Neural progenitor cell (in vitro differentiated cells): ENCODE results near the gene ACBD6.

Source experiments
- EZH2 ChIP-seq: fragments of 200-600 bp; sonication (generic); IDR thresholded peaks from 2 replicates; pipeline ENCODE4 v1.6.1; 2017; ENCODE audit warnings: antibody characterized with exemption, mild to moderate bottlenecking, moderate library complexity
- TF ChIP-seq, protein P1 (sequence below): fragments of 200-600 bp; sonication (generic); IDR thresholded peaks from 2 replicates; pipeline ENCODE4 v1.5.1; 2017; ENCODE audit warnings: antibody characterized with exemption, mild to moderate bottlenecking

DNA sequence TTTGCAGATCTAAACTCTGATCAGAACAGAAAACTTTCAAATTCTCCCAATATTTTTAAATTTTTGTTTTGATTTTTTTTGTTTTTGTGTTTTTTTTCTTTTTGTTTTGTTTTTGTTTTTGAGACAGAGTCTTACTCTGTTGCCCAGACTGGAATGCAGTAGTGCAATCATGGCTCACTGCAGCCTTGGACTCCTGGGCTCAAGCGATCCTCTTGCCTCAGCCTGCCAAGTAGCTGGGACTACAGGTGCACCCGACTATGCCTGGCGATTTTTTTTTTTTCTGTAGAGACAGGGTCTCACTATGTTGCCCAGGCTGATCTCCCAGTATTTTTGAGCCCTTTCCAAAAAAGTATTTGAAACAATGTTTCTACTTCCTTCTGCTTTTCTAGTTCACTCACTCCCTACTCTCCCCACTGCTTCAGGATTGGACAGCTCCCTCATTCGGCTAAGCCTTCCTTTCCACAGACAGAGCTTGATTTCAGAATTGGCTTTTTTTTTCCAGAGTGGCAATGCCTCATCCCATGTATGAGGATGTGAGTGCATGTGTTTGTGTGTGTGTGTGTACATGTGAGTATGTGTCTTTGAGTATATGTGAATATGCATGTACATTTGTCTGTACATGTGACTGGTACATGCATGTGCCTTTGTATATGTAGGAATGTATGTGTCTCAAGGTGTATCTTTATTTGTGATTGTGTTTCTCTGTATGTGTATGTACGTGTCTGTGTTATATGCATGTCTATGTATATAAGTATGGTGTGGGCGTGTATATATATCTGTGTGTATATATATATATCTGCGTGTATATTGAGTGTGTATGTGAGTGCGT is 260.4 kb downstream of the ACBD6 start:
- TF ChIP-seq, protein P1, sequence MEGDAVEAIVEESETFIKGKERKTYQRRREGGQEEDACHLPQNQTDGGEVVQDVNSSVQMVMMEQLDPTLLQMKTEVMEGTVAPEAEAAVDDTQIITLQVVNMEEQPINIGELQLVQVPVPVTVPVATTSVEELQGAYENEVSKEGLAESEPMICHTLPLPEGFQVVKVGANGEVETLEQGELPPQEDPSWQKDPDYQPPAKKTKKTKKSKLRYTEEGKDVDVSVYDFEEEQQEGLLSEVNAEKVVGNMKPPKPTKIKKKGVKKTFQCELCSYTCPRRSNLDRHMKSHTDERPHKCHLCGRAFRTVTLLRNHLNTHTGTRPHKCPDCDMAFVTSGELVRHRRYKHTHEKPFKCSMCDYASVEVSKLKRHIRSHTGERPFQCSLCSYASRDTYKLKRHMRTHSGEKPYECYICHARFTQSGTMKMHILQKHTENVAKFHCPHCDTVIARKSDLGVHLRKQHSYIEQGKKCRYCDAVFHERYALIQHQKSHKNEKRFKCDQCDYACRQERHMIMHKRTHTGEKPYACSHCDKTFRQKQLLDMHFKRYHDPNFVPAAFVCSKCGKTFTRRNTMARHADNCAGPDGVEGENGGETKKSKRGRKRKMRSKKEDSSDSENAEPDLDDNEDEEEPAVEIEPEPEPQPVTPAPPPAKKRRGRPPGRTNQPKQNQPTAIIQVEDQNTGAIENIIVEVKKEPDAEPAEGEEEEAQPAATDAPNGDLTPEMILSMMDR, result no peak
- no peak for TF ChIP-seq EZH2
